HG03039 (cell line): ENCODE measurements around the gene MSL2.
"Not testable (repeated sequence)": the region's sequence is repeated elsewhere in the genome, so short reads cannot be mapped to it uniquely, and the experiment has no call there.

Experiments used
- ATAC-seq: cut with Tn5 transposase; IDR thresholded peaks from one replicate; pipeline ENCODE4 v1.9.1; 2021; ENCODE audit warnings: mild to moderate bottlenecking, moderate library complexity; ENCODE audit not compliant: unreplicated experiment

MSL2 gene

GRCh38 chr3:136193278-136194054, 2.7 kb downstream of the MSL2 start:
- ATAC-seq: no peak

GRCh38 chr3:136192831-136193230, 3.3 kb downstream of the MSL2 start:
- no peak for ATAC-seq

GRCh38 chr3:136192195-136192594, 3.9 kb downstream of the MSL2 start:
- not testable (repeated sequence) for ATAC-seq

GRCh38 chr3:136189859-136190617, 6.1 kb downstream of the MSL2 start:
- no peak for ATAC-seq

GRCh38 chr3:136189043-136189442, 7.1 kb downstream of the MSL2 start:
- no peak for ATAC-seq

- no peak for ATAC-seq
Observed at GRCh38 chr3:136187868-136188267, 8.3 kb downstream of the MSL2 start.

- ATAC-seq: no peak
Observed at GRCh38 chr3:136186846-136187245, 9.3 kb downstream of the MSL2 start.

GRCh38 chr3:136186344-136186743, 9.8 kb downstream of the MSL2 start:
- ATAC-seq: no peak

- ATAC-seq: no peak
Observed at GRCh38 chr3:136184703-136185102, 11.4 kb downstream of the MSL2 start.

- ATAC-seq: no peak
Observed at GRCh38 chr3:136181741-136182140, 14.4 kb downstream of the MSL2 start.

GRCh38 chr3:136177876-136178275, 18.3 kb downstream of the MSL2 start:
- no peak for ATAC-seq

- ATAC-seq: no peak
Observed at GRCh38 chr3:136173939-136174490, 22.1 kb downstream of the MSL2 start.

GRCh38 chr3:136171097-136171542, 25.0 kb downstream of the MSL2 start:
- no peak for ATAC-seq

GRCh38 chr3:136168236-136168635, 27.9 kb downstream of the MSL2 start:
- ATAC-seq: not testable (repeated sequence)

- ATAC-seq: no peak
Observed at GRCh38 chr3:136166507-136166906, 29.6 kb downstream of the MSL2 start.

GRCh38 chr3:136163607-136164006, 32.5 kb downstream of the MSL2 start:
- ATAC-seq: not testable (repeated sequence)

GRCh38 chr3:136162322-136162721, 33.8 kb downstream of the MSL2 start:
- ATAC-seq: no peak

- ATAC-seq: no peak
Observed at GRCh38 chr3:136161516-136161915, 34.6 kb downstream of the MSL2 start.

GRCh38 chr3:136152963-136153362, 43.2 kb downstream of the MSL2 start:
- ATAC-seq: no peak

- no peak for ATAC-seq
Observed at GRCh38 chr3:136152176-136152843, 43.8 kb downstream of the MSL2 start.

GRCh38 chr3:136151219-136151618, 44.9 kb downstream of the MSL2 start:
- ATAC-seq: no peak
